ENCODE results near the gene VSTM2L. TPM values are rescaled to one million over a fixed set of nuclear protein-coding genes. Genes with fewer than 3 reads are reported as not detected.

VSTM2L gene
- total RNA-seq, 2 donors from 2014 or later, result 1.4 to 2.9 TPM

DNA sequence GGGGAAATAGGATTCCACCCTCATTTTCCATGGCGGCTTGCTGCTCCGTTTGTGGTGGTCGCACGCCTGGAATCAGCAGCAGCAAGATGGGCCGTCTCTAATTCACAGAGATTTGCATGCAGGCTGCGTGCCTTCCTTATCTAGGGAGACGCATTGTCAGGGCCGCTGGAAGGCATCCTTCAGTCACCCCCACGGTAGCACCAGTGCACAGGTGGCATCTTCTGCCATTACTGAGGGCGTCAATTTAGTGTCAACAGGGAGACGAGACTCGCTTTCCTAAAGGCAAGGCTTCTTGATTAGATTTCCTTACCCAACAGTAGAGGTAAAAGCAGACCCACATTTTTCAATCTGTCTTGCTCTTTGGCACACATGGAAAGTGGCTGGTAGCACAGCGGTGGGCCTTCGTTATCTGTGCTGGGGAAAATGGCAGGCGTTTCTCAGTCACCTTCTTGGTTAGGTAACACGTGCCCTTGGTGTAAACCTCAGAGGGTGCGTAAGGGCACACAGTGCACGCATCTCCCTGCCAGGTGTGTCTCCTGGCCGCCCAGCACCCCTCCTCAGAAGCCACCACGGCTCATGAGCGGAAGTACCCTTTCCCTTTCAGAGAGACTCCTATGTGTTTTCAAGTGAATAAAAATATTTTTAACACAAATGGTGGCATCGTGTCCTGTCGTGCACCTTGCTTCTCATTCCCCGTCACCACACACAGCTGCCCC, 27.3 kb upstream of the VSTM2L start:
- no peaks in the 10 kb centered on the region for H3K4me1 ChIP-seq (ENCODE audit: control insufficient read depth, insufficient read depth, low read length)
- H3K9me3 ChIP-seq (ENCODE audit: control insufficient read depth, low read length), result no peaks in the 10 kb centered on the region
- Mint-ChIP-seq H3K4me3 (no peak overlapping the region), H3K27ac (no peak overlapping the region), H3K27me3 (ENCODE audit: insufficient read depth) (no peaks in the 10 kb centered on the region), H3K9me3 (no peaks in the 10 kb centered on the region), H3K36me3 (ENCODE audit: low read depth) (peaks cover 26% of the 10 kb centered on the region), H3K4me1 (no peaks in the 10 kb centered on the region)
- H3K27ac ChIP-seq (ENCODE audit: low read depth, low read length), result no peak overlapping the region
- no peak overlapping the region for H3K4me3 ChIP-seq (ENCODE audit: low read length)
- H3K36me3 ChIP-seq (ENCODE audit: control insufficient read depth, insufficient read depth, low read length), result peaks cover 12% of the 10 kb centered on the region
- no peak for DNase-seq
- H3K27me3 ChIP-seq (ENCODE audit: control insufficient read depth, insufficient read depth, low read length, poor library complexity, severe bottlenecking), result no peaks in the 10 kb centered on the region
- TF ChIP-seq, protein P1, sequence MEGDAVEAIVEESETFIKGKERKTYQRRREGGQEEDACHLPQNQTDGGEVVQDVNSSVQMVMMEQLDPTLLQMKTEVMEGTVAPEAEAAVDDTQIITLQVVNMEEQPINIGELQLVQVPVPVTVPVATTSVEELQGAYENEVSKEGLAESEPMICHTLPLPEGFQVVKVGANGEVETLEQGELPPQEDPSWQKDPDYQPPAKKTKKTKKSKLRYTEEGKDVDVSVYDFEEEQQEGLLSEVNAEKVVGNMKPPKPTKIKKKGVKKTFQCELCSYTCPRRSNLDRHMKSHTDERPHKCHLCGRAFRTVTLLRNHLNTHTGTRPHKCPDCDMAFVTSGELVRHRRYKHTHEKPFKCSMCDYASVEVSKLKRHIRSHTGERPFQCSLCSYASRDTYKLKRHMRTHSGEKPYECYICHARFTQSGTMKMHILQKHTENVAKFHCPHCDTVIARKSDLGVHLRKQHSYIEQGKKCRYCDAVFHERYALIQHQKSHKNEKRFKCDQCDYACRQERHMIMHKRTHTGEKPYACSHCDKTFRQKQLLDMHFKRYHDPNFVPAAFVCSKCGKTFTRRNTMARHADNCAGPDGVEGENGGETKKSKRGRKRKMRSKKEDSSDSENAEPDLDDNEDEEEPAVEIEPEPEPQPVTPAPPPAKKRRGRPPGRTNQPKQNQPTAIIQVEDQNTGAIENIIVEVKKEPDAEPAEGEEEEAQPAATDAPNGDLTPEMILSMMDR (conservative IDR thresholded peaks at IDR 0.05), result no peak
- 93 to 97% methylated on average over 24 of the region's 24 CpGs for WGBS, 2 experiments (ENCODE audit: insufficient coverage in 1 of 2, insufficient read length in 1 of 2)
- H3K9ac ChIP-seq (ENCODE audit: extremely low read depth, low read length, poor library complexity, severe bottlenecking), result no peak overlapping the region

GRCh38 chr20:37876863-37877262, 26.1 kb upstream of the VSTM2L start:
- no peak overlapping the region for H3K4me3 Mint-ChIP-seq
- 80 to 92% methylated on average over 2 to 7 of the region's 7 CpGs for WGBS, 2 experiments (ENCODE audit: insufficient coverage in 1 of 2, insufficient read length in 1 of 2)
- H3K9me3 Mint-ChIP-seq, result no peaks in the 10 kb centered on the region

DNA sequence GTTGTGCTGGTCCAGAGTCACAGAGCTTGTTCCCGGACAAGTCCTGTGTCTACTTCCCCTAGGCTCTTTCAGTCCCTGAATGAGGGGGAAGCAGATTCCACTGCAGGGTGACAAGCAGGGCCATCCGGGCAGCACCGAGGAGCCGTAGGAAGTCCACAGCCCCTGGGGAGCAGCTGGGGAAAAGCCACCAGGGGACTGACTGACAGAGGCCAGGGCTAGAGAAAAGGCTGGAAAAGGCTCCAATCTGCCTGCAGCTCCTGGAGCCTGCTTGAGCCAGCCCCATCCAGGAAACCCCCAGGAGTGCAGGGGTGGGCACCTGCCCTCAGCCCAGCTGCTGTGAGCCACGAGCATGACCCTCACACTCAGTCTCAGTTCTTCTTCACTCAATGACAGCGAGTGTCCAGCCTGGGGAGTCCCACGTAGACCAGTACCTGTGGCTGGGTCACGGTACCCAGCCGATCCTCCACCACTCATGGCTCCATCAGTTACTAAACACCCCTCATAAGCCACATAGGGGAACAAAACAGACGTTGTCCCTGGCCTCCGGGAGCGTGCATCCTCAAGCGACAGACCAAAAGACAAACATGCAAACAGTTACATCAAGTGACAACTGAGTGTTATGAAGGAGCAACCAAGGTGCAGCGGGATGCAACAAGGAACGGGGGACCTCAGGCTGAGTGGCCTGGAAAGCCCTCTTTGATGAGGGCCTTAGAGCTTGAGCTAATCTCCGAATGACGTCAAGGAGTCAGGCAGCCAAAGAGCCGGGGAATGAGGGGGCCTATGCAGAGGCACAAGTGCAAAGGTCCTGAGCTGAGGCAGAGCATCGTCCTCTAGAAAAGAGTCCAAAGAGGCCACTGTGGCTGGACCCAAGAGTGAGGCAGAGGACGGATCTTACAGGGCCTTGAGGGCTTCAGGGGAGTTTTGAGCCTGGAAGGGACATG, 24.8 kb upstream of the VSTM2L start:
- DNase-seq, result no peak
- Mint-ChIP-seq H3K4me3 (no peak overlapping the region), H3K4me1 (no peaks in the 10 kb centered on the region), H3K9me3 (no peaks in the 10 kb centered on the region), H3K36me3 (ENCODE audit: low read depth) (peaks cover 12% of the 10 kb centered on the region), H3K27me3 (ENCODE audit: insufficient read depth) (peaks cover 3% of the 10 kb centered on the region), H3K27ac (no peak overlapping the region)
- H3K4me1 ChIP-seq (ENCODE audit: control insufficient read depth, insufficient read depth, low read length), result no peaks in the 10 kb centered on the region
- H3K27ac ChIP-seq (ENCODE audit: low read depth, low read length), result no peak overlapping the region
- H3K36me3 ChIP-seq (ENCODE audit: control insufficient read depth, insufficient read depth, low read length), result peaks cover 1% of the 10 kb centered on the region
- no peak overlapping the region for H3K4me3 ChIP-seq (ENCODE audit: low read length)
- no peak overlapping the region for H3K9ac ChIP-seq (ENCODE audit: extremely low read depth, low read length, poor library complexity, severe bottlenecking)
- TF ChIP-seq, protein P1 (conservative IDR thresholded peaks at IDR 0.05), result no peak
- 92 to 94% methylated on average over 17 to 20 of the region's 20 CpGs for WGBS, 2 experiments (ENCODE audit: insufficient coverage in 1 of 2, insufficient read length in 1 of 2)
- H3K9me3 ChIP-seq (ENCODE audit: control insufficient read depth, low read length), result no peaks in the 10 kb centered on the region
- no peaks in the 10 kb centered on the region for H3K27me3 ChIP-seq (ENCODE audit: control insufficient read depth, insufficient read depth, low read length, poor library complexity, severe bottlenecking)

More at GRCh38 chr20:37876863-37877262, 26.1 kb upstream of the VSTM2L start:
- no peak overlapping the region for H3K9ac ChIP-seq (ENCODE audit: extremely low read depth, low read length, poor library complexity, severe bottlenecking)
- Mint-ChIP-seq H3K27ac (no peak overlapping the region), H3K4me1 (no peaks in the 10 kb centered on the region), H3K36me3 (ENCODE audit: low read depth) (peaks cover 15% of the 10 kb centered on the region), H3K27me3 (ENCODE audit: insufficient read depth) (peaks cover 3% of the 10 kb centered on the region)
- no peaks in the 10 kb centered on the region for H3K9me3 ChIP-seq (ENCODE audit: control insufficient read depth, low read length)
- DNase-seq, result no peak
- H3K4me1 ChIP-seq (ENCODE audit: control insufficient read depth, insufficient read depth, low read length), result no peaks in the 10 kb centered on the region
- no peak overlapping the region for H3K27ac ChIP-seq (ENCODE audit: low read depth, low read length)
- no peak overlapping the region for H3K4me3 ChIP-seq (ENCODE audit: low read length)
- H3K27me3 ChIP-seq (ENCODE audit: control insufficient read depth, insufficient read depth, low read length, poor library complexity, severe bottlenecking), result no peaks in the 10 kb centered on the region
- peaks cover 4% of the 10 kb centered on the region for H3K36me3 ChIP-seq (ENCODE audit: control insufficient read depth, insufficient read depth, low read length)
- TF ChIP-seq, protein P1 (conservative IDR thresholded peaks at IDR 0.05), result no peak
